HCT116 (cell line): ENCODE measurements around the gene CRB1. TPM values are rescaled to one million over a fixed set of nuclear protein-coding genes. Genes with fewer than 3 reads are reported as not detected.

ENCODE experiments used
- ATAC-seq: fragments of 200-7000 bp; cut with Tn5 transposase; 2 replicates; pipeline ENCODE4 v1.9.1; 2020; ENCODE audit warnings: mild to moderate bottlenecking, moderate library complexity
- BruUV-seq: library from RNA; stranded (reverse); fragments of 400-500 nt; replicated peaks from 2 replicates; lab custom pipeline; 2021; lab: Mats Ljungman, UMichigan
- CTCF ChIA-PET: fragments of 300-600 bp; sonication (Branson Sonifier 250); formaldehyde crosslinking; loops from one replicate; lab custom pipeline; 2021; ENCODE audit warnings: antibody characterized with exemption; lab: Charles Lee
- POLR2A ChIA-PET: fragments of 300-600, 350-600 bp; sonication (Branson Sonifier 250); formaldehyde crosslinking; loops from one replicate; lab custom pipeline; 2021; ENCODE audit warnings: antibody characterized with exemption; lab: Charles Lee
- RAD21 ChIA-PET, 2 experiments: fragments of 300-600 bp; sonication (Branson Sonifier 250); formaldehyde crosslinking; loops; one replicate each; lab custom pipeline; 2023; ENCODE audit warnings: low total read pairs in 2 of 2; ENCODE audit not compliant: uncharacterized antibody in 2 of 2, unreplicated experiment in 2 of 2, low non-redundant PET in 1 of 2; lab: Charles Lee
- DNase-seq: peaks from one replicate; pipeline ENCODE4 v3.0.0-alpha.2; 2010; ENCODE audit warnings: low read depth, low spot score
- H2AFZ ChIP-seq: fragments of 200-600 bp; shearing (Covaris generic), sonication (generic); 2 replicates; pipeline ENCODE4 v1.6.1; 2017; ENCODE audit warnings: low read depth, mixed run types, mixed read lengths, antibody characterized with exemption, low read length; ENCODE audit not compliant: poor library complexity, severe bottlenecking
- H3K27ac ChIP-seq: 2 replicates; pipeline ENCODE4 v1.5.1; 2012; ENCODE audit warnings: low read depth, low read length
- H3K27me3 ChIP-seq: fragments of 200-600 bp; sonication (generic); 2 replicates; pipeline ENCODE4 v1.6.1; 2016; ENCODE audit warnings: mixed run types, low read length, mixed read lengths; ENCODE audit not compliant: insufficient read depth
- H3K36me3 ChIP-seq, 2 experiments: fragments of 200-500 bp in 1 of 2; fragments of 200-600 bp in 1 of 2; sonication (Bioruptor generic) in 1 of 2; sonication (generic) in 1 of 2; 2 replicates each; pipeline versions ENCODE4 v1.5.1 to v1.6.1; 2014 to 2016; ENCODE audit warnings: low read length in 2 of 2, inconsistent platforms in 1 of 2, mixed read lengths in 1 of 2, mixed run types in 1 of 2; ENCODE audit not compliant: insufficient read depth in 2 of 2, control insufficient read depth in 1 of 2
- H3K4me1 ChIP-seq, 2 experiments: fragments of 200-600 bp in 1 of 2; sonication (generic) in 1 of 2; 2 replicates each; pipeline versions ENCODE4 v1.5.1 to v1.6.1; 2012 to 2017; ENCODE audit warnings: low read length in 2 of 2, inconsistent platforms in 1 of 2, mild to moderate bottlenecking in 1 of 2, mixed read lengths in 1 of 2, mixed run types in 1 of 2, moderate library complexity in 1 of 2; ENCODE audit not compliant: insufficient read depth in 2 of 2, control insufficient read depth in 1 of 2
- H3K4me2 ChIP-seq: fragments of 200-600 bp; sonication (generic); 2 replicates; pipeline ENCODE4 v1.6.1; 2017; ENCODE audit warnings: mixed run types, low read length, mixed read lengths
- H3K4me3 ChIP-seq, 2 experiments: fragments of 200-600 bp in 1 of 2; sonication (generic) in 1 of 2; replicated peaks in 1 of 2; 2 replicates each; pipeline ENCODE4 v1.5.1; 2011 to 2016; ENCODE audit warnings: low read length in 2 of 2, control low read depth in 1 of 2, low read depth in 1 of 2, mild to moderate bottlenecking in 1 of 2, mixed read lengths in 1 of 2, mixed run types in 1 of 2
- H3K79me2 ChIP-seq: fragments of 200-600 bp; sonication (generic); 2 replicates; pipeline ENCODE4 v1.6.1; 2017; ENCODE audit warnings: mild to moderate bottlenecking, mixed run types, low read length, moderate library complexity, mixed read lengths; ENCODE audit not compliant: insufficient read depth
- H3K9ac ChIP-seq: fragments of 200-600 bp; sonication (generic); 2 replicates; pipeline ENCODE4 v1.6.1; 2016; ENCODE audit warnings: low read length, mixed read lengths
- H3K9me2 ChIP-seq: fragments of 200-600 bp; sonication (generic), shearing (Covaris generic); 2 replicates; pipeline ENCODE4 v1.6.1; 2017; ENCODE audit warnings: mixed run types, mild to moderate bottlenecking, moderate library complexity; ENCODE audit not compliant: insufficient read depth
- H3K9me3 ChIP-seq, 2 experiments: fragments of 200-500 bp in 1 of 2; fragments of 200-600 bp in 1 of 2; sonication (Bioruptor generic) in 1 of 2; sonication (generic) in 1 of 2; 2 replicates each; pipeline ENCODE4 v1.6.1; 2014 to 2017; ENCODE audit warnings: low read length in 2 of 2, mixed read lengths in 2 of 2, inconsistent platforms in 1 of 2, low read depth in 1 of 2, mild to moderate bottlenecking in 1 of 2, mixed run types in 1 of 2, moderate library complexity in 1 of 2; ENCODE audit not compliant: control insufficient read depth in 1 of 2, insufficient read depth in 1 of 2
- H4K20me1 ChIP-seq: fragments of 200-600 bp; sonication (generic), shearing (Covaris generic); 2 replicates; pipeline ENCODE4 v1.6.1; 2017; ENCODE audit warnings: mixed run types, mild to moderate bottlenecking, moderate library complexity; ENCODE audit not compliant: insufficient read depth
- CBX3 ChIP-seq: IDR thresholded peaks from 2 replicates; pipeline ENCODE4 v1.6.1; 2012; ENCODE audit warnings: low read depth
- CEBPB ChIP-seq: IDR thresholded peaks from 2 replicates; pipeline ENCODE4 v1.6.1; 2012; ENCODE audit warnings: low read depth
- CTCF ChIP-seq, 3 experiments: fragments of 200-600 bp in 1 of 3; sonication (generic) in 1 of 3; IDR thresholded peaks in 2 of 3; conservative IDR thresholded peaks in 1 of 3; 2 replicates each; pipeline ENCODE4 v1.5.1; 2012 to 2017; ENCODE audit warnings: low read depth in 2 of 3, low read length in 2 of 3, antibody characterized with exemption in 1 of 3, borderline replicate concordance in 1 of 3, control low read depth in 1 of 3, mild to moderate bottlenecking in 1 of 3, mixed read lengths in 1 of 3, mixed run types in 1 of 3, moderate library complexity in 1 of 3; ENCODE audit not compliant: insufficient read depth in 1 of 3
- EGR1 ChIP-seq: IDR thresholded peaks from 2 replicates; pipeline ENCODE4 v1.6.1; 2012; ENCODE audit warnings: low read depth
- JUND ChIP-seq: IDR thresholded peaks from 2 replicates; pipeline ENCODE4 v1.6.1; 2012
- RAD21 ChIP-seq: IDR thresholded peaks from 2 replicates; pipeline ENCODE4 v1.6.1; 2012; ENCODE audit warnings: low read depth, mild to moderate bottlenecking
- REST ChIP-seq: IDR thresholded peaks from 2 replicates; pipeline ENCODE4 v1.6.1; 2012; ENCODE audit warnings: low read depth
- SP1 ChIP-seq: IDR thresholded peaks from 2 replicates; pipeline ENCODE4 v1.6.1; 2012; ENCODE audit warnings: low read depth
- ZBTB33 ChIP-seq: IDR thresholded peaks from 2 replicates; pipeline ENCODE4 v1.6.1; 2011; ENCODE audit warnings: mild to moderate bottlenecking, low read length, moderate library complexity; ENCODE audit not compliant: insufficient replicate concordance; ENCODE audit errors: extremely low read depth
- ZFX ChIP-seq: fragments of 450-650 bp; IDR thresholded peaks from 2 replicates; pipeline ENCODE4 v1.6.1; 2017
- intact Hi-C: fragments of 100-400 bp; cut with micrococcal nuclease; formaldehyde crosslinking; loops from 2 replicates; pipeline ENCODE4 v1.10.0; 2022
- total RNA-seq: library from RNA; stranded (reverse); gene quantifications from one replicate; pipeline ENCODE4 v1.2.1, GENCODE V29; 2021; ENCODE audit not compliant: unreplicated experiment

The CRB1 gene
- total RNA-seq, 1 experiment from 2014 or later, result 0.07 TPM

- no peaks in the 10 kb centered on the region for H3K79me2 ChIP-seq
- POLR2A ChIA-PET, result no interaction called here
- no peak for TF ChIP-seq CBX3
- TF ChIP-seq EGR1, result no peak
- no peak for TF ChIP-seq ZFX
- no peak for TF ChIP-seq JUND
- no peak for TF ChIP-seq SP1
- TF ChIP-seq CEBPB, result no peak
- no peak for TF ChIP-seq ZBTB33
- H3K4me2 ChIP-seq, result no peak overlapping the region
- H2AFZ ChIP-seq, result no peak overlapping the region
- no peaks in the 10 kb centered on the region for H3K36me3 ChIP-seq
- ATAC-seq, result no peak
- BruUV-seq, result no TSS peak
- no peaks in the 10 kb centered on the region for H3K27me3 ChIP-seq
- CTCF ChIA-PET, result interaction anchor here (1.0 kb wide), 1 partner anchor 116 kb away, joined by 3 read pairs; no protein-coding TSS in a partner anchor
- H3K4me1 ChIP-seq, result no peaks in the 10 kb centered on the region
- no peak overlapping the region for H3K9ac ChIP-seq
- RAD21 ChIA-PET, result no interaction called here
- no peaks in the 10 kb centered on the region for H3K9me3 ChIP-seq
- intact Hi-C loops, result loop anchor here (5.0 kb wide), 1 partner anchor 1172 kb away; no protein-coding TSS in a partner anchor
- no peaks in the 10 kb centered on the region for H4K20me1 ChIP-seq
- DNase-seq, result no peak
- no peak overlapping the region for H3K27ac ChIP-seq
- H3K4me3 ChIP-seq, result no peak overlapping the region
- no peaks in the 10 kb centered on the region for H3K9me2 ChIP-seq
These were observed 247.4 kb downstream of the CRB1 start for GRCh38 chr1:197515421-197515820.

- no peak overlapping the region for H3K4me2 ChIP-seq
- no peaks in the 10 kb centered on the region for H3K4me1 ChIP-seq
- TF ChIP-seq REST (no peak), RAD21 (peak; percentile 43), CTCF (IDR thresholded peaks at IDR 0.05 in 2 of 3, conservative IDR thresholded peaks at IDR 0.05 in 1 of 3; ENCODE audit: borderline replicate concordance in 1 of 3, insufficient read depth in 1 of 3, low read depth in 2 of 3, low read length in 2 of 3) (peak; percentile 37 to 63 (median 47); a peak in 5 of 6 replicates)
- no peaks in the 10 kb centered on the region for H3K36me3 ChIP-seq
- BruUV-seq, result no TSS peak
- DNase-seq, result peak; percentile 4
- no peak overlapping the region for H3K27ac ChIP-seq
- H3K4me3 ChIP-seq, result no peak overlapping the region
- intact Hi-C loops, result loop anchor here (2.0 to 5.0 kb wide), 4 partner anchors 405 to 1177 kb away; no protein-coding TSS in a partner anchor
- no peaks in the 10 kb centered on the region for H3K27me3 ChIP-seq
- H3K9me3 ChIP-seq, result no peaks in the 10 kb centered on the region
- RAD21 ChIA-PET, result no interaction called here
- no peaks in the 10 kb centered on the region for H4K20me1 ChIP-seq
- POLR2A ChIA-PET, result no interaction called here
- peak; percentile 64 for ATAC-seq
- H2AFZ ChIP-seq, result no peak overlapping the region
- CTCF ChIA-PET, result interaction anchor here (0.8 to 1.9 kb wide), 13 partner anchors 10 to 1166 kb away, joined by 3 to 11 read pairs (median 3); no protein-coding TSS in a partner anchor
- no peaks in the 10 kb centered on the region for H3K9me2 ChIP-seq
- H3K9ac ChIP-seq, result no peak overlapping the region
- H3K79me2 ChIP-seq, result no peaks in the 10 kb centered on the region
These were observed 251.8 kb downstream of the CRB1 start for GRCh38 chr1:197519741-197520334.
